Fibroblast of lung (primary cell): ENCODE data around the gene KLRB1. TPM values are rescaled to one million over a fixed set of nuclear protein-coding genes. Genes with fewer than 3 reads are reported as not detected.
"Not testable (repeated sequence)": the region's sequence is repeated elsewhere in the genome, so short reads cannot be mapped to it uniquely, and the experiment has no call there.

Experiments
- DNase-seq, 2 donors: peaks; one replicate each; pipeline versions ENCODE4 v3.0.0 to v3.0.0-alpha.2; 2010; ENCODE audit warnings: low read depth in 2 of 2
- H2AFZ ChIP-seq: 2 replicates; pipeline ENCODE4 v1.5.1; 2012; ENCODE audit warnings: low read length, control low read depth, inconsistent platforms
- H3K27ac ChIP-seq: 2 replicates; pipeline ENCODE4 v1.5.1; 2011; ENCODE audit warnings: low read length, control low read depth; ENCODE audit not compliant: insufficient read depth
- H3K27me3 ChIP-seq: 2 replicates; pipeline ENCODE4 v1.5.1; 2011; ENCODE audit warnings: mild to moderate bottlenecking, low read length; ENCODE audit not compliant: control insufficient read depth, insufficient read depth
- H3K36me3 ChIP-seq: 2 replicates; pipeline ENCODE4 v1.5.1; 2011; ENCODE audit warnings: low read length; ENCODE audit not compliant: control insufficient read depth, insufficient read depth
- H3K4me1 ChIP-seq: 2 replicates; pipeline ENCODE4 v1.5.1; 2011; ENCODE audit warnings: low read length; ENCODE audit not compliant: control insufficient read depth, insufficient read depth; ENCODE audit errors: extremely low read depth
- H3K4me2 ChIP-seq: 2 replicates; pipeline ENCODE4 v1.5.1; 2011; ENCODE audit warnings: low read length, control low read depth; ENCODE audit not compliant: insufficient read depth; ENCODE audit errors: extremely low read depth
- H3K4me3 ChIP-seq, 4 experiments: fragments of 200-600 bp in 1 of 4; sonication (generic) in 1 of 4; replicated peaks in 1 of 4; 2 replicates each; pipeline ENCODE4 v1.5.1; 2011 to 2016; ENCODE audit warnings: low read length in 4 of 4, low read depth in 3 of 4, mild to moderate bottlenecking in 3 of 4, control low read depth in 2 of 4, inconsistent platforms in 1 of 4, mixed read lengths in 1 of 4; ENCODE audit not compliant: insufficient read depth in 1 of 4; ENCODE audit errors: control extremely low read depth in 1 of 4
- H3K79me2 ChIP-seq: 2 replicates; pipeline ENCODE4 v1.5.1; 2012; ENCODE audit warnings: mild to moderate bottlenecking, low read length, inconsistent platforms; ENCODE audit not compliant: control insufficient read depth, insufficient read depth
- H3K9ac ChIP-seq: 2 replicates; pipeline ENCODE4 v1.5.1; 2011; ENCODE audit warnings: mild to moderate bottlenecking, low read length, control low read depth; ENCODE audit not compliant: insufficient read depth
- H3K9me3 ChIP-seq: 2 replicates; pipeline ENCODE4 v1.5.1; 2012; ENCODE audit warnings: low read depth, low read length; ENCODE audit not compliant: control insufficient read depth, insufficient read depth
- H4K20me1 ChIP-seq: 2 replicates; pipeline ENCODE4 v1.5.1; 2011; ENCODE audit warnings: low read length; ENCODE audit not compliant: control insufficient read depth, insufficient read depth; ENCODE audit errors: extremely low read depth
- polyA plus RNA-seq, 2 donors: library from polyadenylated mRNA; depleted of rRNA in 1 of 2; stranded (reverse) in 1 of 2; unstranded in 1 of 2; fragments of >200 nt; gene quantifications; 2 replicates each; pipeline ENCODE4 v1.2.1, GENCODE V29; 2011 to 2012; ENCODE audit warnings: missing spikeins in 1 of 2
- total RNA-seq: library from RNA; depleted of rRNA; stranded (reverse); fragments of >200 nt; gene quantifications from 2 replicates; pipeline ENCODE4 v1.2.1, GENCODE V29; 2014

The KLRB1 gene
- total and polyA plus RNA-seq, 2 donors (not counting 1 experiment from before 2014, with no cell fraction given): not detected

- H3K79me2 ChIP-seq, H2AFZ ChIP-seq, DNase-seq, H3K4me1 ChIP-seq, H3K9ac ChIP-seq, H3K9me3 ChIP-seq, H4K20me1 ChIP-seq, H3K27ac ChIP-seq, H3K36me3 ChIP-seq, H3K27me3 ChIP-seq, H3K4me2 ChIP-seq, H3K4me3 ChIP-seq: not testable (repeated sequence)
Observed at GRCh38 chr12:9545489-9545888, 62.2 kb downstream of the KLRB1 start.

Other genes with a start within 250 kb of the KLRB1 start
- 3.6 and 5.1 TPM in 2 replicates for gene CLEC2D, start 61.8 kb upstream of the KLRB1 start, total RNA-seq
- gene CLEC2D, start 61.8 kb upstream of the KLRB1 start, polyA plus RNA-seq: 0.67 and 2.5 TPM in 2 replicates
- gene CLECL1, start 125.2 kb upstream of the KLRB1 start, total RNA-seq: not detected in 2 replicates
- gene CLECL1, start 125.2 kb upstream of the KLRB1 start, polyA plus RNA-seq: not detected in 2 replicates
- gene CD69, start 153.0 kb upstream of the KLRB1 start, total RNA-seq: not detected in 2 replicates
- not detected in 2 replicates for gene CD69, start 153.0 kb upstream of the KLRB1 start, polyA plus RNA-seq
- gene KLRF1, start 219.6 kb upstream of the KLRB1 start, total RNA-seq: not detected in 2 replicates
- 0.11 TPM in 1 of 2 replicates, not detected in the other for gene KLRF1, start 219.6 kb upstream of the KLRB1 start, polyA plus RNA-seq